Measurements from ENCODE around the gene BMF.
"Not testable (repeated sequence)": the region's sequence is repeated elsewhere in the genome, so short reads cannot be mapped to it uniquely, and the experiment has no call there.

Gene BMF

GRCh38 chr15:40108855-40109735, at the start of gene BMF:
Gene BMF, minus strand, starts transcription at chr15:40108879. Its CDS starts 2,793 bp downstream, at chr15:40106086.
- peak; percentile 95 for DNase-seq

DNA sequence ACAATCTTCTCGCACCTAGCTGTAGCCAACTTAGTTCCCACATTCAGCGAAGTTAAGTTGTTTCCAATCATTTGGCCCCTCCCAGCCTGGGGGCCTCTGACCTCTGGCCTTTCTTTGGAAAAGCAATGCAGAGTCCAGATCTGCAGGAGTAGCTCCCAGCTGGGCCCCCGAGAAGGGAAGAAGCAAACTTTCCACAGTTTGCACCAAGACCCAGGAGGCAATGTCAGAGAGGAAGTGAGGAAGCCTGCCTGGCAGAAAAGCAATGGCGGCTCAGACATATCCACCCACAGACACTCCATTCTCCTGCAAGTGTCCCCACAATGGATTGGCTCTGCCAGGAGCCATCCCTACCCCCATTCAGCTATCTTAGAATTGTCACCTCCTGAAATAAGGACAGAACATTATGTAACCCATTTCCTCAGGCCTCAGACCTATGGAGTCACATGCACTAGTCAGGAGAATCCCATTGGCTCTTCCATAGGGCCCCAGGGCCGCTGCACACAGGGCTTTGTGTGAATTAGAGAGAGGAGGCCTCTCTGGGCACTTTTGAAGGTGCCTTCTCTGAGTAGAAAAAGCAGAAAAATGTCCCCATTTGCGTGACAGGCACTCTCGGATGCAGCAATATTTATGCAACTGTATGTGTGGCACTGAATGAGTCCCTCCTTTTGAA, 49.2 kb upstream of the BMF start:
- DNase-seq: no peak

DNA sequence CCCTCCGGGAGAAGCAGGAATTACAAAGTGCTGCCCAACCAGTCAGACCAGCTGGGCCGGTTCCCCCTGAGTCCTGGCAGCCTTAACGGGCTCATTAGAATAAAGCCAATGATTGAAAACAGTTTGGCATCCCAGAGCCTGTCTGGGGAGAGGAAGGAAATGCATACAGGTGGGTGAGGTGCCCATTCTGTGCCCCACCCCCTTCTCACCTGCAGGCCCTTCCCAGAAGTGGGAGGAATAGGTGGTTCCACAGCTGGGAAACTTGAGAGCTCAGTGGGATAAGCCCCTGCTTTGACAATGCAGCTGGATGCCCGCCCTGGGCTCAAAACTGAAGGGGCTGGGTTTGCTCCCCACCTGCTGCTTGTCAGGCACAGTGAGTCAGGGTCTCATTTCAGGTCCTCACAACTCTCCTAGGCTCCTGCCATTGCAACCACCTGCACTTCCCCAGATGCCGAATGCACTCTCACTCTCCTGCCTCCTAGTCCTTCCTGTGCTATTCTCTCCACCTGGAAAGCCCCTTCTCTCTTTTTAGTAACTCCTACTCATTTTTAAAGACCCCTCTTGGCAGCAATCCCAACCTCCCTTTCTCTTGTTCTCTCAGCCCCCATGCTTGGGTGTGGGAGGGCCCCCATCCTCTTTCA, 46.7 kb upstream of the BMF start:
- DNase-seq: no peak

DNA sequence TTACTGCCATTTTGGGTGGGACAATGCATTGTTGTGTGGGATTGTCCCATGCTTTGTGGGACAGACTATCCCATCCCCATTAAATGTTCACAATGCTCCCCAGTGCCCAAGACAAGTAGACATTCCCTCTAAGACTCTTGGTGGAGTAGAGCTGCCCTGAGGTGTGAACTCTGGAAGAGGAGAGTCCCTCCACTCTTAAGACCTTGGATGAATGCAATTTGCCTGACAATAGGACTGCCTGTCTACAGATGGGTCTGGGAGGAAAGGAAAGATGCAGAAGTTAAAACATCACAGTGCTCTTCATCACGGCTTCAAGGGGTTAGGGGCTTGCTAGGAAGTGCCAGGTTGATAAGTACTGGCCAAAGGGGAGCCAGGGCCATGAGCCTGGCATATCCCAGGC, 46.1 kb upstream of the BMF start:
- not testable (repeated sequence) for DNase-seq

GRCh38 chr15:40151991-40152390, 43.3 kb upstream of the BMF start:
- DNase-seq: no peak

DNA sequence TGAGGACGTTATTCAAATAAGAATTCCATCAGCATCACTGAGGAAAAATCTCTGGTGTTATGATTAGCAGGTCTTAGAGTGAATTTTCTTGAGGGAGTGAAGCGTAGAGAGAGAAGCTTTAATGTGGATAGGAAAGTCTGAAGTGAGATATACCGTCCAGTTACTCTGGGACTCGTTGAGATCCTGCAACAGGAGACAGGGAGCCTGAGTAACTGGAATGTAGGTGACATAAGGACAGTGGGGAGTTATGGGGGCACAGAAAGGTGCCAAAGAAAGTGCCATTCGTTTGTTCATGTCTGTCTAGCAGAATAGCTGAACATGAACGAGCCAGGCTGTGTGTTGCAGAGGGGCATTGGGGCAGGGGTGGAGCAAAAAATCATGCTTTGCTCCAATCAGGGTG, 42.8 kb upstream of the BMF start:
- no peak for DNase-seq

- DNase-seq: no peak
These were observed 41.7 kb upstream of the BMF start for GRCh38 chr15:40150163-40150925.

GRCh38 chr15:40149339-40149738, 40.7 kb upstream of the BMF start:
- DNase-seq: no peak

DNA sequence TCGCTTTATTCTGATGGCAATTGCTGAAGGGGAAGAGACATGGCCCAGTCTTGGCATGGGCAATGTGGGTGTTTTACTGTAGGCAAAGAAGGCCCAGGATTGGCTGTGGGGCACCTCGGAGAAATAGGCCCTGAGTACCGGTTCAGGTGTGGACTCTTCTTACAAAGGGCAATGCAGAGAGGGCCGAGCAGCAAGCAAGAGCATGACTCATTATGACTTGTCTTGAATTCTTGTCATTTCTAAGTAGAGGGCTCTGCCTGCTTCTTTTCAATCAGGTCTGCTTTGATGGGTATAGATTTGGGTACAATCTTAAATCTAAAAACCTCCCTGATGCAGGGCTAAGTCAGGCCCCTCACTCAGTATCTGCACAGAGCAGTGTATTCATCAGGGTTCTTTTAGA, 37.4 kb upstream of the BMF start:
- DNase-seq: no peak

GRCh38 chr15:40142428-40142827, 33.7 kb upstream of the BMF start:
- no peak for DNase-seq

DNA sequence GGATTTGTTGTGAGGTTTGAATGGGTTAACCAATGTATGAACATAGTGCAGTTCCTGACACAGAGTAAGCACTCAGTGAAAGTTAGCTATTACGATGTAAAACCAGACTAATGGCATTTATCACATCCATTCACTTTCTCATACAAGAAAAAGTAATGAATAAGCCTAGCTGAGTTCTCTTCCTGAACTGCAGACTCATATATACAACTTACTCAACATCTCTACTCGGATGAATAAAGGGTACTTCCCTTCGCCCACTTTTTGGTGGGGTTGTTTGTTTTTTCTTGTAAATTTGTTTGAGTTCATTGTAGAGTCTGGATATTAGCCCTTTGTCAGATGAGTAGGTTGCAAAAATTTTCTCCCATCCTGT, 29.5 kb upstream of the BMF start:
- not testable (repeated sequence) for DNase-seq

- DNase-seq: no peak
These were observed 28.9 kb upstream of the BMF start for GRCh38 chr15:40137303-40138200.

GRCh38 chr15:40136470-40137302, 28.0 kb upstream of the BMF start:
- DNase-seq: no peak

GRCh38 chr15:40135846-40136450, 27.3 kb upstream of the BMF start:
- not testable (repeated sequence) for DNase-seq

GRCh38 chr15:40134885-40135284, 26.2 kb upstream of the BMF start:
- DNase-seq: no peak

DNA sequence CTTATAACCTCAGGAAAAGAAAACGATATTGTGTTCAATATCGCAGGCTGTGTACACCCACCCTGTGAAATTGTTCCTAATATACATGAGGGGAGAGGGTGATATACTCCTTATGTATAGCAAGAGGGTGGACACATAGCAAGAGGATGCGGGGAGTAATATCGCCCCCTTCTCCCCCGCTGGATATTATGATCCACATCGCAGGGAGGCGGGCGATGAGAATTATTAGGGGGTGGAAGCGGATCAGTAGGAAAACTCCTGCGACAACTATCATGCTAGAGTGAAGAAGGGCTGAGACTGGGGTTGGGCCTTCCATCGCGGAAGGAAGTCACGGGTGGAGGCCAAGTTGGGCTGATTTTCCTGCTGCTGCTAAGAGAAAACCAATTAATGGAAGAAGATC, 24.9 kb upstream of the BMF start:
- DNase-seq: no peak

GRCh38 chr15:40130799-40131502, 22.3 kb upstream of the BMF start:
- DNase-seq: no peak

DNA sequence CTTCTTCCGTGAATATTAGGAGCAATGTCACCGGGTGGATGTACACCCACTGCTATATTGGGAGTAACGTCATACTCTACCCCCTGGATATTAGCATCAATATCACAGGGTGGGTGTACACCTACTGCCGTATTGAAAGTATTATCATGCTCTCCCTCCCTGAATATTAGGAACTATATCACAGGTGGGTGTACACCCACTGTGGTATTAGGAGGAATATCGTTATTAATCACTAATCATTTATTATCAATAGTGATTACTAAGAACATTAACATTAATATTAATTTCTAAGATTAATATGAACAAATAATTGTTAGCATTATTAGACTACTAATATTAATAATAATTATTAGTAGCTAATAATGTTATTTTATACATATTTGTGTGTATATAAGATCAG, 21.4 kb upstream of the BMF start:
- no peak for DNase-seq

DNA sequence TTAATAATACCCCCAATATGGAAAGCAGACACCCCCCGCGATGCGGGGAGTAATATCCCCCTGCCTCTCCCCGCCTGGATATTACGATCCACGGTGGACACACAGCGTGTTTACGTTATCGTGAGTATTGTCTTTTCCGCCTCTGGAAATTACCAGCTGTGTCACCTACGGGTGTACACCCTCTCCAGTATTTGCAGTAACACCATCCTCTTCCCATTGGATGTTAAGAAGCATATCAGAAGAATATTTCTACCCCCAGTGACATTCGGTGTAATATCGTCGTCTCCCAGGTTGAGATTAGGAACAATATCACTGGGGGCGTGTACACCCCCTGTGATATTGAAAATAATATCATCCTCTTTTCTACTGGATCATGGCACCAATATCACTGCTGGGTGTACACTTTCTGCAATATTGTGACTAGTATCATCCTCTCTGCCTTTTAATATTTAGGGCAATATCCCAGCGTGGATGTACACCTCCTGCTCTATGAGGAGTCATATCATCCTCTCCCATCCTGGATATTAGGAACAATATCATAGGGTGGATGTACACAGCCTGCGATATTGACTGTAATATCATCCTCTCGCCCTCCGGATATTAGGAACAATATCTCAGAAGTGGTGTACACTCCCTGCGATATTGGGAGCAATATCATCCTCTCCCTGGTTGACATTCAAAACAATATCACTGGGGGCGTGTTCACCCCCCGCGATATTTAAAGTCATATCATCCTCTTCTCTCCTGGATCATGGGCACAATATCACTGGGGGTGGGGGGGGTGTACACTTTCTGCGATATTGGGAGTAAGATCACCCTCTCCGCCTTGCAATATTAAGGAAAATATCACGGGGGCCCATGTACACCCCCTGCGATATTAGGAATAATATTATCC, 20.3 kb upstream of the BMF start:
- no peak for DNase-seq
